ENCODE results near the gene C1QC.

Gene C1QC

DNA sequence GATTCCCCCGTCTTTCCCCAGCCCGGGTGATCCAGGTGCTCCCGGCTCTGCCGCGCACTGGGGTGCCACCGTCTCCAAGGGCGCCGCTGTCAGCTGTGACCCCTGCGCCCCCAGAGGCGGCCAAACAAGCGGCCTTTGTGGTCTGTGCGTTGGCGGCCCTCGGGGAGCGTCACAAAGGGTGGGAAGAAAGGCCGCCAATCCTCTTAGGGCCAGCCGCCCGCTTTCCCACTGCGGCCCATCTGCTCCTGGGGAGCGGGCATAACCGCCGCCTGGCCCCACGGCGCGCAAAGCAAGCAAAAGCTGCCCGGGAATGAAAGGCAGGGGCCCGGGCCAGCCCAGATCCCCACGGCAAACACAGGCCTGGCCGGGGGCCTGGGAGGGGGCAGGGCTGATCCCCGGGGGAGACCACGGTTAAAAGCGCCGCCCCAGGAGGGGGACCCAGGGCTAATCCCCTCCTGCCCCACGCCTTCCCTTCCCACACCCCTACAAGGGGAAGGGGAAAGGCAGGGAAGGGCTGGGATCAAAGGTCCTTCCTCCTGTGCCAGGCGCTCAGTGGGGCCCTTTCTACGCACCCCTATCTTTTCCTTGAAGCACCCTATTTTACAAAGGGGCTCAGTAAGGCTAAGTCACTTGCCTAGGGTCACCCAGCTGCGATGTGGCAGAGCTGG is 33.6 kb downstream of the C1QC start:
- in situ Hi-C loops (cut with MboI; ENCODE audit: low sequenced_read_pairs), result no loop called here

DNA sequence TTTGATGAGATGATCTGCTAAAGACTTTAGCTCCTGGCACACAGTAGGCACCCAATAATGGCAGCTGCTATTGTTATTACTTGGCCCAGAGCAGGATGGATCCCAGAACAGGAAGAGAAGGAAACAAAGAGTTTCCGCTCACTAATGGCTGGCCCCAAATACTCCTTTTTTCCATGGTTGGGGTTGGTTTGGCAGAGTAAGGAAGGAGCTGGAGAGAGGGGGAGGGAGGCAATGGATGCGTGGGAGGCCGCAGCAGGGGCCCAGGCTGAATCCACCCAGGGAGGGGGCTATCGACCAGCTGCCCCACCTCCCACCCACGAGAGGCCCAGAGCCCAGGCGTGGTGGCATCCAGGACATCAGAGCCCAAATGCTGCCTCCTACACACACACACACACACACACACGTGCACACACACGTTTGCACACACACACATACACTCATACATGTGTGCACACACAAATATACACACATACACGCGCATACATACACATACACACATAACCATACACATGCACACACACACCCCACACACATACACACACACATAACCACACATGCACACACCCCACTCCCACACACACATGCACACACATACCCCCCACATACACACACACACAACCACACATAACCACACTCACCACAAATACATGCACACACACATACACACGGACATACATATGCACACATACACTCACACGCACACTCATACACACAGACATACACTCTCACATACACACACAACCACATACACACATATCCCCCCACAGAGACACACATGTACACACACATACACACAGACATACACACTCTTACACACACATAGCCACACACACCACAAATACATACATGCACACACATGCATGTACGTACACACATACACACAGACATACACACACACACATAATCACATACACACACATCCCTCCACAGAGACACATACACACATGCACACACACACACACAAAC is 34.8 kb downstream of the C1QC start:
- in situ Hi-C loops (cut with MboI; ENCODE audit: low sequenced_read_pairs), result no loop called here

DNA sequence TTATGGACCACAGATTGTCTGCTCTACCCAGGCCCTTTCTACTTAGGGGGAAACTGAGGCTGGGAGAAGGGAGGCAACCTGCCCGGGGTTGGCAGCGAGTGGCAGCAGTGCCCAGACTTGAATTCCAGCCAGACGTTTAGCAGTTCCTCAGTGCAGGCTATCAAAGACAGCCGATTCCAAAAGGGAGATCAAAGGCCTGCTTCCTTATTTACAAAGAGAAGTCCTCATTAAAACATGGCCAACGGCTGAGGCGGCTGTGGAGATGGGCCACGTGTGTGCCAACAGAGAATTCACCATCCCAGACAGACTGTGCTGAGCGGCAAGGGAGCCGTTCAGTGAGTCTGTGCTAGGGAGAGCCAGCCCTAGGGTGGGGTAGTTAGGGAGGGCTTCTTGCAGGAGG is 37.3 kb downstream of the C1QC start:
- in situ Hi-C loops (cut with MboI; ENCODE audit: low sequenced_read_pairs), result no loop called here

DNA sequence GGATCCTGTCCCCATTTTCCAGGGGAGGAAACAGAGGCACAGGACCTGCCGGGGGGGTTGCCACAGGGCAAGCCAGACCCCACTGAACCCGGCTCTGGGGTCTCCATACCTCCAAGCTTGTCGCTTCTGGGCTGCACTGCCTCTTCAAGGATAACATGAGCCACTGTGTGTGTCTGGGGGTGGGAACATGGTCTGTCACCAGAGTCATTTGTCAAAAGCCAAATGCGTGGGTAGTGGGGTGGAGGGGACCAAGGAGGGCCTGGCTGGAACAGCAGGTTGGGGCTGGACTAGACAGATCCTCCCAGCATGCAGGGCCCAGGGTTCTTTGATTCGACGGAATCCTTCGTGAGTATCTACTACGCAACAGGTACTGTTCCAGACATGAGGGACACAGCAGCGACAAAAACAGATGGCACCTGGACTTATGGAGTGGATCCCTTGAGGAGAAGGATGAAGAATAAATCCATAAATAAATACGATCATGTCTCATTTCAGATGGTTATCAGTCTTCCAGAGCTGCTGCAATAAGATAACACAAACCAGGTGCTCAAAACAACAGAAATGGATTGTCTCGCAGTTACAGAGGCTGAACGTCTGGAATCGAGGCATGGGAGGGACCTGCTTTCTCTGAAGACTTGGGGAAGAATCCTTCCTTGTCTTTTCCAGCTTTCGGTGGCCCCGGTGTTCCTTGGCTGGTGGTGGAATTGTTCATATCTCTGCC is 38.3 kb downstream of the C1QC start:
- in situ Hi-C loops (cut with MboI; ENCODE audit: low sequenced_read_pairs), result no loop called here

DNA sequence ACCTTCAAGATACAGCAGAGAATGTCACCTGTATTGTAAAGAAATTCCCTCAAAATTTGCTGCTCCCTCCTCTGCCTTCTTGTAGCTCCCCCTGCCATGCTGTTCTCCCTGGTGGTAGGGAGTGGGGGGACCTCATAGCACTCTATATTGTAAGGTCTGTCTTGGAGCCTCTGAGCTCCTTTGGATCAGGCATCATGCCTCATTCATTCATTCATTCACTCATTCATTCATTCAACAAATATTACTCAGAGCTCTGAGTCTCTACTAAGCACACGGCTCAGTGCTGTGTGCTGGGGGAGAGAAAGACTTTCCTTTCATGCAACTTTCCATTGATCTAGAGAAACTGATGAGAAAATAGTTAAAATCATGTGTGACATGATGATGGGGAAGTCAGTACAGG is 40.1 kb downstream of the C1QC start:
- in situ Hi-C loops (cut with MboI; ENCODE audit: low sequenced_read_pairs), result no loop called here

DNA sequence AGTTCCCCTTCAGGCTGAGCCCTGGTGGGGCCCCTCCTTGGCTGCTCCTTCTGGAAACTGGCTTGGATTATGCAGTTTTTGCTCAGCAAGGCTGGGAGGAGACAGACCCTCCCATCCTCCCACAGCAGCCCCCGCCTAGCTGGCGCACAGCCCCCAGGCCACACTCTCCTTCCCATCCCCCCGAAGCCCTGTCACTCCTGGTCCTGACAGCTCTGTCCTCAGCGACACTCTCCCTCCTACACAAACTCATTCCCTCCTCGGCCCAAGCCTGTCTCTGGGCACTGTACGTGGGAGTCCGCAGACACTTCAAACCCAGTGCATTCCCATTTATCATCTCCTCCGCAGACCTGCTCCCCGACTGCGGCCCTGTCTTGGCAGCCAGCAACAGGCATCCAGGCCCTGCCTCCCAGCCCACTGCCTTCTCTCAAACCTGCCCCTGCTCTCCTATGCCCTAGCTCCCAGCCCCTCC is 42.2 kb downstream of the C1QC start:
- in situ Hi-C loops (cut with MboI; ENCODE audit: low sequenced_read_pairs), result no loop called here

DNA sequence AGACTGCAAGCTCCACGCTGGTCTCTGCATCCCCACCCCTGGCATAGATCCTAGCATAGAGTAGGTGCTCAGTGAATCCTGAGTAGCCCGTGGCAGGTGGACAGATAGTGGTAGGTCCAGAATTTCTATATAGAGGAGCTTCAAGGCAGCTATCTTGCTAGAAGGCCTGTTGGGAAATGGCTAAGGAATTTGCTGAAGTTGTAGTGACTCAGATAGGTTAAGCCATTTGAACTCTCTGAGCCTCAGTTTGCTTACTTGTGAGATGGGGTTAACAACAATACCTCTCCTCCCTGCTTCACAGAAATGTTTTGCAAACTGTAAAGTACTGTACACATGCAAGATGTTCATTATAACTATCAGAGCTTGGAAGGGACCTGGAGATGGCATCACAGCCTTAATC is 43.8 kb downstream of the C1QC start:
- in situ Hi-C loops (cut with MboI; ENCODE audit: low sequenced_read_pairs), result no loop called here

DNA sequence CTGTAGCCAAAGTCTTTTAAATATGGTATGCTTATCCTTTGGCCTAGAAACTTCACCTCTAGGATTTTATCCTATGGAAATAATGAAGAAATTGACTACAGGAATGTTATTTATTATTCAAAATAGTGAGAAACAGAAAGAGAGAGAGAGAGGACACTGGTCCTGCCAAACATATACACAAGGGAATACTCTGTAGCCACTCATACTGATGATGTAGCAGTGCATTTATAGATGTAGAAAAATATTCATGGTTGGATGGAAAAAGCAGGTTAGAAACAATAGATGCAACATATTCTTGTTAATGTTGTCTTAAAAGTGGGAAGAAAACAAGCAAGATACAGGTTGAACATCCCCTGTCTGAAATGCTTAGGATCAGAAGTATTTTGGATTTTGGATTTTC is 45.0 kb downstream of the C1QC start:
- in situ Hi-C loops (cut with MboI; ENCODE audit: low sequenced_read_pairs), result no loop called here

DNA sequence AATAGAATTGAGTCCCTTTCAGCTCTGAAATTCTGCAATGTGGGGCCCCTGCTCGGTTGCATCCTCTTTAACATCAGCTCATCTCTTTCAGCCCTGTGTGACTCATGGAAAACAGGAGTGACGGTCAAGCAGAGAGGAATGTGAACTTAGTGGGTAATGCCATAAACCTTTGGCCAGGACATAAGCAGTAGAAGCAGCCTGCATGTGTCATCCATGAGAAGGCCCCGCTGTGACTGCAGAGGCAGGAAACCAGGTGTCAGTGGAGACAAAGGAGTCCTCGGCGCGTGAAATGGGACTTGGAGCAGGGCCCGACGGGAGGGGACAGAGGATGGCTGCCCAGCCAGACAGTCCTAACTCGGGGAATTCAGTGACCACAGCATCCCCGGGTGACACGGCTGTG is 46.1 kb downstream of the C1QC start:
- in situ Hi-C loops (cut with MboI; ENCODE audit: low sequenced_read_pairs), result no loop called here

DNA sequence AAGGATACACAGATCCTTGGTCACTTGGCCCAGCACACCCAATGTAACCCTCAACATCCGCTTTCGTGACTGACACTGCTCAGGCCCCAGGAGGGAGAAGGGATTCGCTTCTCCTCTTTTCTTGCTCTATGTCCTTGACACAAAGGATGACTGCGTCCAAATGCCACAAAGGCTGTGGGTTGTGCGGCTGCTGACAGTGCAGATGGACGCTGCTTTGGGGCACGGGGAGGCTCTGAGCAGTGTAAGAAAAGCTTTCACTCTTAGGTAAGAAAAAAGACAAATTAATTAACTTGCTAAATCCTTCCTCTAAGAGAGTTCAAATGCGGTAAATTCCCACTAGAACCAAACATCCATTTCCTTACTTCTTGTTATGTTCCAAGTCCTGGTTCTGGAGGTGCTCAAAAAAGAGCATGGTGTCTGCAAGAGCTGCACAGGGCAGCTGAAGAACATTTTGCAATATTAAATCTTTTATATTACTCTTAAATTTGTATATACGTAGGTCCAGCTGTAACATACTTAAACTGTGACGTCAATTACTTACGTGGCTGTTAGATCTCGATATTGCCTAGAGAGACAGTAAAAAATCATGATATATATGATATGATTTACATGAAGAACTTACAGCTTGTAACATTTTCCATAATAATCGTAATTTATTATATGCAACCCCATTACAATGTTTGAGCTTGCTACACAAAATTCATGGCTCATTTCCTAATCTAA is 47.8 kb downstream of the C1QC start:
- in situ Hi-C loops (cut with MboI; ENCODE audit: low sequenced_read_pairs), result no loop called here

DNA sequence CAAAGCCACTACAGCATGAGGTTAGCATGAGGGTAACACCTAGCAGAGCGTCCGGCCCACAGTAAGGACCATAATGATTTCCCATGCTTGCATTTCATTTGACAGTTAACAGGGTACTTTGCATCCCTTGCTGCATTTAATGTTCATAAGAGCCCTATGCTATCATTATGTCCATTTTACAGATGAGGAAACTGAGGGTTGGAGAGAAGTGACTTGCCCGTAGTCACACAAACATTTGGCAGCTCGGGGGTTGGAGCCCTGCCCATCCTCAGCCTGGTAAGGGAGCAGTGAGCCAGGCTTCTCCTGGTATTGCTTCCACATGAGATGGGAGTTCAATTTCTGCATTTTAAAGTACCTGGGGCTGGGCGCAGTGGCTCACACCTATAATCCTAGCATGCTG is 50.7 kb downstream of the C1QC start:
- in situ Hi-C loops (cut with MboI; ENCODE audit: low sequenced_read_pairs), result no loop called here

DNA sequence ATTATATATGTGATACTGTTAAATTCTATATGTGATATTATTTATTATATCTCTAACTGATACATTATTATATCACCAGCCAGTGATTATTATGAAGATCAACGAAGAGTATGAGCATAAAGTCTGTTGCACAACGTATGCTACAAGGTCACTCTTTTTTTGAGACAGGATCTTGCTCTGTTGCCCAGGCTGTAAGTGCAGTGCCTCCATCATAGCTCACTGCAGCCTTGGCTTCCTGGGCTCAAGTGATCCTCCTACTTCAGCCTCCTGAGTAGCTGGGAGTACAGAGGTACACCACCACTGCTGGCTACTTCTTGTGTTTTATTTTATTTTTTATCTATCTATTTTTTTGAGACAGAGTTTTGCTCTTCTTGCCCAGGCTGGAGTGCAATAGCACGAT is 53.2 kb downstream of the C1QC start:
- in situ Hi-C loops (cut with MboI; ENCODE audit: low sequenced_read_pairs), result no loop called here
